Mononuclear cell (primary cell): Measurements from ENCODE around the gene GEMIN5. TPM values are rescaled to one million over a fixed set of nuclear protein-coding genes. Genes with fewer than 3 reads are reported as not detected.

ENCODE experiments used
- H3K27me3 ChIP-seq: 2 replicates; pipeline ENCODE4 v1.6.0; 2011; ENCODE audit warnings: low read length, control low read depth; ENCODE audit not compliant: insufficient read depth
- H3K4me1 ChIP-seq: 2 replicates; pipeline ENCODE4 v1.5.1; 2011; ENCODE audit warnings: mild to moderate bottlenecking, low read length, control low read depth; ENCODE audit not compliant: insufficient read depth
- H3K4me3 ChIP-seq: 2 replicates; pipeline ENCODE4 v1.5.1; 2011; ENCODE audit warnings: mild to moderate bottlenecking, low read length, moderate library complexity
- H3K9me3 ChIP-seq: 2 replicates; pipeline ENCODE4 v1.5.1; 2011; ENCODE audit warnings: low read depth, mild to moderate bottlenecking, control low read depth, low read length
- total RNA-seq: library from RNA; depleted of rRNA; stranded (reverse); fragments of >200 nt; gene quantifications from one replicate; pipeline ENCODE4 v1.2.3, GENCODE V29; 2012

The GEMIN5 gene
- total RNA-seq, 1 donor = 3.7 TPM

DNA sequence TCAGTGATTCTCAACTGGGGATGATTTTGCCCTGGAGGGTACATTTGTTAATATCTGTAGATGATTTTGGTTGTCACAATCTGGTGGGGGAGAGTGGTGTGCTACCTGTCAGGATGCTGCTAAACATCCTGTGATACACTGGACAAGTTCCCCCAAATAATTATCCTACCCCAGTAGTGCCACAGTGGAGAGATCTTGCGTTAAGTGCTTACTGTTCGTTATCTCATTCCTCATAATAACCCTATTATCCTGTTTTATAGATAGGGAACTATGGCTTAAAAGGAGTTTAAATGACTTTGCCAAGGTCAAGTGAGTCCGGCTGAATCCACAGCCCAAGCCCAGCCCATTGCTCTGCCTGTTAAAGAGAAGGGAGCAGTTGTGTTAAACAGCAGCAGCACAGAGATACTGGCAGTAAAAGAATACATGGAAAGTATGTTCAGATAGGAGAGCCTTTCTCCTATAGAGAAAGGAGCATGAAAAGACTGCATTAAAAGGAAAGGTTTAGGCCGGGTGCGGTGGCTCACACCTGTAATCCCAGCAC, 64.2 kb downstream of the GEMIN5 start:
- no peak overlapping the region for H3K4me3 ChIP-seq
- no peaks in the 10 kb centered on the region for H3K27me3 ChIP-seq
- H3K9me3 ChIP-seq = no peaks in the 10 kb centered on the region
- H3K4me1 ChIP-seq = no peaks in the 10 kb centered on the region

DNA sequence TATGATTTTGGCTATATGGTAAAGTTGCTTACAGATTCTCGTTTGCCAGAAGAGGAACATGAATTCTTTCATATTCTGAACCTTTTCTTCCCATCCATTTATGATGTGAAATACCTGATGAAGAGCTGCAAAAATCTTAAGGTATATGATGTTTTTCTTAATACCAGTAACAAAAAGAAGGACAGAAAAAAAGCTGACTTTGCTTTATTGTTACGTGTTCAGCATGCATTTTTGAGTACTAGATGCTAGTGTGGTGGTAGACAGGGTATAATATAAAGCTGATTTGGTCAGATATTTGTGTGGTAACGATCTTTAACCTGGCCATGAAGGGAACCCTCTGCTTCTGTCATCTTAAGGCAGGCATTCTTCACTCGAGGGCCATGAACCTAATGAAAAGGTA, 66.3 kb downstream of the GEMIN5 start:
- Histone ChIP-seq H3K4me3 (no peak overlapping the region), H3K9me3 (no peaks in the 10 kb centered on the region), H3K4me1 (no peaks in the 10 kb centered on the region), H3K27me3 (no peaks in the 10 kb centered on the region)

DNA sequence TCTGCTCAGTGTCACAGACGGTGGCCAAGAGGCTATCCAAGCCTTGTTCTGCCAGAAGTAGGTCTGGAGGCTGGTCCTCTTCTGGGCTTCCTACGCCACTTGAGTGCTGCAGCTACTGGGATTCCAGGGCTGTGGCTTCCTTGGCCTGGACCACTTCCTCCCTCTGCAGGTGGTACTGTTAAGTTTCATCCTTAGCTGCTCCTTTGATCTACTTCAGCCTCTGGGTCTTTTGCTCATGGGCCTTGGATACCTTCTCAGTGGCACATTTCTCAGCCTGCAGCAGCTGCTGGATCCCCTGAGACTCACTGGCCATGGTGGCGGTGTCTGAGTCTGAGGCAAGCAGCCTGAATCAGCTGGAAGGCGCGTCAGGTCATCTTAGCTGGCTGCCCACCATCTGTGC, 69.3 kb downstream of the GEMIN5 start:
- no peaks in the 10 kb centered on the region for H3K27me3 ChIP-seq

GRCh38 chr5:154866841-154867240, 71.2 kb downstream of the GEMIN5 start:
- peaks cover 17% of the 10 kb centered on the region for H3K4me1 ChIP-seq
- no peaks in the 10 kb centered on the region for H3K9me3 ChIP-seq

More for the DNA sequence above, 69.3 kb downstream of the GEMIN5 start:
- Histone ChIP-seq H3K4me3 (no peak overlapping the region), H3K9me3 (no peaks in the 10 kb centered on the region), H3K4me1 (no peaks in the 10 kb centered on the region)

DNA sequence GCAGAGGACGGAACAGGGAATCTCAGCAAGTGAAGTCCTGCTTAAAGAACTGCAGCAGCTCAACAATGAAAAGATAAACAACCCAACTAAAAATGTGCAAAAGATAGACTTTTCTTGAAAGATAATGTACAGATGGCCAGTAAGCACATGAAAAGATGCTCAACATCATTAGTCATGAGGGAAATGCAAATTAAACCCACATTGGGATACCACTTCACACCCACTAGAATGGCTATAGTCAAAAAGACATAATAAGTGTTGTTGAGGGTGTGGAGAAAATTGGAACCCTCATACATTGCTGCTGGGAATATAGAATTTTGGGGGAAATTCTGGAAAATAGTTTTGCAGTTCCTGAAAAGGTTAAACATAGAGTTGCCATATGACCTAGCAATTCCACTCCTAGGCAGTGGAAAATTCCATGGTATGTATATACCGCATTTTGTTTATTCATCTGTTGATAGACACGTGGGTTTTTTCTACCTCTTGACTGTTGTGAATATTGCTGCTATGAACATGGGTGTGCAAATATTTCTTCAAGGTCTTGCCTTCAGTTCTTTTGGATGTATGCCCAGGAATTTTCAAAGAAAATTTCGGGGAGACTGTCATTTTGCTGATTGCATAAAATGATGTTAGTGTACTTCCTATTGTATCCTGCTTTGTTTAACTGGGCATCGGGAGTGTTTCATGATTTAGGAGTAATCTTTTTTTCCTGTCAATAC, 72.4 kb downstream of the GEMIN5 start:
- no peaks in the 10 kb centered on the region for H3K27me3 ChIP-seq
- H3K9me3 ChIP-seq = no peaks in the 10 kb centered on the region
- no peak overlapping the region for H3K4me3 ChIP-seq
- H3K4me1 ChIP-seq = peaks cover 30% of the 10 kb centered on the region

More at GRCh38 chr5:154866841-154867240, 71.2 kb downstream of the GEMIN5 start:
- Histone ChIP-seq H3K4me3 (no peak overlapping the region), H3K27me3 (no peaks in the 10 kb centered on the region)

DNA sequence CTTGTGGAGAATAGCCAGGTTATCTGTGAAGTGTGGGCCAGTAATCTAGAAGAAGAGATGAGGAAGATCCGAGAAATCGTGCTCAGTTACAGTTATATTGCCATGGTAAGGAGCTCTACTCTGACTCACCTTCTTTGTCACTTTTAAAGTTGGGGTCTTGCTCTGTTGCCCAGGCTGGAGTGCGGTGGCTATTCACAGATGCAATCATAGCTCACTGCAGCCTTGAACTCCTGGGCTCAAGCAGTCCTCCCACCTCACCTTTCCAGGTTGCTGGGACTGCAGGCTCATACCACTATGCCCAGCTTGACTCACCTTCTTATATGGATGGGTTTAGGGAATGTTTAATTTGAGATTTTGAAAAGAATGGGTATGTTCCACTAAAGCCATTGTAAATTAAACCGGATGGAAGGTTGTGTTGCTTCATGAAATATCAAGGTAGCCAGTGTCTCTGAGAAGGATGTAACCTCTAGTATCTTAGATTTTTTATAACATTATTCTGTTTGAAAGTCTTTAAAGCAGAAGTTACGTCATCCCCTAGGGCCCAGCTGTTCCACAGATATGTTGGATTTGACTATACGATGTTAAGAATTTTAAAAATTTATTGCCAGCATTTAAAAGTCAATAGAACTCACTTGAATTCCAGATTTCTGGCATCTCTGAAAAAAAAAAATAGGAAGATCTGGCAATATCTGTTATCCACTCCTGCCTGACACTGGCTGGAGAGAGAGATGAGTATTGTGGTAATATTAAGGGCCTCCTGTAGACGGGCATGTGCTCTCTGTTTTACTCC, 74.5 kb downstream of the GEMIN5 start:
- Histone ChIP-seq H3K9me3 (no peaks in the 10 kb centered on the region), H3K27me3 (no peaks in the 10 kb centered on the region), H3K4me1 (peaks cover 41% of the 10 kb centered on the region), H3K4me3 (no peak overlapping the region)

DNA sequence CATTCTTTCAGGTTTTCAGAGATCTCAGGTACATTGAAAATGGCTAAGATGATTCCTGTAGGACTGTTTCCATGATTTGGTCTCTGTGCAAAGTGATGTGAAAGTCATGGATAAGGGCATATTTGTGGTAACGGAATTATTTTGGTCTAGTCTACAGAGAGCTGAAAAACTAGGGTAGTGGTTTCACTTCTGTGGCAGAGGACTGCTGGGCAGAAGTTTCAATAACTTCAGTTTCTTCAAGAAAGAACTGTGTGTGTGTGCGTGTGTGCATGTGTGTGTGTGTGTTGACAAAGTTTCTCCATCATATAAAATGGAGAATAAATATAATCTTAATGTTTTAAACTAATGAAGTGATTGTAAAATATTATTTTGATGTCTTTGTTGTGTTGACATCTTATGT, 75.2 kb downstream of the GEMIN5 start:
- Histone ChIP-seq H3K4me1 (peaks cover 41% of the 10 kb centered on the region), H3K4me3 (no peak overlapping the region), H3K9me3 (no peaks in the 10 kb centered on the region), H3K27me3 (no peaks in the 10 kb centered on the region)

- H3K27me3 ChIP-seq = no peaks in the 10 kb centered on the region
- H3K4me1 ChIP-seq = peaks cover 47% of the 10 kb centered on the region
- no peaks in the 10 kb centered on the region for H3K9me3 ChIP-seq
- H3K4me3 ChIP-seq = no peak overlapping the region
These were observed 76.1 kb downstream of the GEMIN5 start for GRCh38 chr5:154861946-154862345.

DNA sequence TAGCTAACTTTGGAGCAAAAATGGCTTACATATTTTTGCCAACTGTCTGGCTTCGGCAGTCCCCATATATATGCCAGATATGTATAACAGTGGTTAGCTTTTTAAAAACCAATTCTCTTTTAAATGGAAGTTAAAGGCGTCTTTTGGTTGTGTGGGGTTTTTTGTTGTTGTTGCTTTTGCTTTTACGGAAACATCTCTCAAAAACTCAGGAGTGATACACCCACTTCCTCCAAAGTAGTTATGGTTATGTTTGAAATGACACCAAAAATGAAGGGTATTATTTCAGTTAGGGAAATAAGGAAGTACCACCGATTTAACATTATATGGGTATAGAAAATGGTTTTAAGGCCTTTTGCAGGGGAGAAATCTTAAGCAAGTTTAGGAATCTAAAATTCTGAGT, 77.2 kb downstream of the GEMIN5 start:
- no peaks in the 10 kb centered on the region for H3K27me3 ChIP-seq
- peak overlapping the region; percentile 76 for H3K4me3 ChIP-seq
- no peaks in the 10 kb centered on the region for H3K9me3 ChIP-seq
- H3K4me1 ChIP-seq = peaks cover 49% of the 10 kb centered on the region

DNA sequence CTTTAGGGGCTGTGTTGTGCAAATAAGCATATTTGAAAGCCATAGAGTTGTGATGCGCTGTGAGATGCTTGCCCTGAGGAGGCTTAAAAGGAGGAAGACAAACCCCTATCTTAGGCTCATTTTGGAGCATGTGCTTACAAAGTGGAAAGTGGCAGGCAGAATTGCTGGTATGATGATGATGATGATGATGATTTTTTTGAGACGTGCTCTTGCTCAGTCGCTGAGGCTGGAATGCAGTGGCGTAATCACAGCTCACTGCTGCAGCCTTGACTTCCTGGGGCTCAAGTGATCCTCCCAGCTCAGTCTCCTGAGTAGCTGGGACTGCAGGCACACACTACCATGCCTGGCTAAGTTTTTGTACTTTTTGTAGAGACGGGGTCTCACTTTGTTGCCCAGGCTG, 77.9 kb downstream of the GEMIN5 start:
- H3K4me1 ChIP-seq = peaks cover 49% of the 10 kb centered on the region
- no peaks in the 10 kb centered on the region for H3K27me3 ChIP-seq
- no peaks in the 10 kb centered on the region for H3K9me3 ChIP-seq
- H3K4me3 ChIP-seq = peak overlapping the region; percentile 76

DNA sequence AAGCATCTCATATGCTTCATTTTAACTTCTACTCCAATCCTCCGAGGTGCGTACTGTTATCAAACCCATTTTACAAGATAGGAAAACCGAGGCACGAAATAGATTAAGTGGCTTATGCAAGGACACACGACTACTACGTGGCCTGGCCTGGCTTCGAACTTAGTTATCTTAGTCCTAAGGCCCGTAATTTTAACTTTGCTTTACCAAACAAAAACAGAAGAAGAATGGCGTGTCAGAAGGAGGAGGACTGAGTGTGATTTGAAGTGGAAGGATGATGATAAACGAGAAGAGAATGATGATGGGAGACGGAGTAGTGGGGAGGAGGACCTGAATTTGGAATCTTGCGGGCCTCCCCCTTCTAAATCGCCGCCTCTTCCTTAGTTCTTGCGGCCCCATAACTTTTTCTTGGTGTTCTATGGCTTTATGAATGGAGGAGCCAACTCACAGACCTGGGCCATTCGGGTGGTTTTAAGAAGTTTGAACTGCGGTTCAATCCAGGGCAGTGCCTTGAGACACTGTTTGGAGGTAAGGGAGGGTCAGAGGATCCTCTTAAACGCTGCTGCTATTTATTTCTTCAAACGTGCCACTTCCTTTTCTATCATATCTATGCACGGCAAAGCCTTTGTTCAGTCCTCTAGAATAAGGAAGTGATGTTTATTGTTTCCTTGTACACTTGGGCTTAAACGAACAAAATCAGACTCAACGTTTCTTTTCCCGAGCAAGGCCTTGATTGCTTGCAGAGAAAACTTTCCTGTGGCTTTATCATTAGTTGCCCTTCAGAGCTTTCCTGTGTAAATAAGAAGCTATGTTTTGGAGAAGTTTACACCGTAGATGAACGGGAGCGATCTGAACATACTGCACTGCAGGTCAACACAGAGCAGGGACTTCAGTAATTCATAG, 78.8 kb downstream of the GEMIN5 start:
- Histone ChIP-seq H3K4me1 (peaks cover 49% of the 10 kb centered on the region), H3K9me3 (no peaks in the 10 kb centered on the region), H3K4me3 (peak overlapping the region; percentile 76), H3K27me3 (no peaks in the 10 kb centered on the region)

DNA sequence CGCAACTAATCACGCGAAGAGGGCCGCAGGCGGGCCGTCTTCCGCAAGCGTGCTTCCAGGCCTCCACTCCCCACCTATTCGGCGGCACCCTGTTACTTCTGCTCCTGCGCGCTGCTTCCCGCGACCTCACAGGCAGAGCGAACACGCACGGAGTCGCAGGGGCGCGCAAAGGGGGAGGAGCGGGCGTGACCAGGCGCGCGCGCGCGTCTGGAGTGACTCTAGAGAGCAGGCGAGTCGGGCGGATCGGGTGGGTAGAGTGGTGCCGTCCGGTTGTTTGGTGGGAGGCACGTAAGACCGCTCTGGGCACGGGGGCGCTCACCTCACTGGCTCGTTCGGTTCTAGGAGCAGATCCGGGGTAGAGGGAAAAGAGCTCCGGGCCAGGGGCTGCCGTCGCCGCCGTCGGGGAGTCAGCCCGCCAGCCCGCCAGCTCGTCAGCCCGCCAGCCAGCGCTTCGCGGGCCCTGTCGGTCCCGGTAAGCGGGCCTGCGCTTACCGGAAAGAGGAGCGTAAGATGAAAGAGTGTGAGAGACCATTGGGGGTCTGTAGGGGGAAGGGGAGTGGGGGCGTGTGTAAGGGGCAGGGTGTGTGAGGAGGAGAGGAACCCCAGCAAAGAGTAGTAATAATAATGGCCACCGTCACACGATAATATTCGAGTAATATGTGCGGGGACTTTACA, 79.6 kb downstream of the GEMIN5 start, which contains the start of gene CNOT8:
Gene CNOT8, plus strand, starts transcription at position 331 of the 675 bp plus-strand sequence. CDS start 4,652 bp downstream, outside the sequence.
- Histone ChIP-seq H3K9me3 (no peaks in the 10 kb centered on the region), H3K4me1 (peaks cover 48% of the 10 kb centered on the region), H3K27me3 (no peaks in the 10 kb centered on the region), H3K4me3 (peak within 1 kb of the TSS; percentile 76)

DNA sequence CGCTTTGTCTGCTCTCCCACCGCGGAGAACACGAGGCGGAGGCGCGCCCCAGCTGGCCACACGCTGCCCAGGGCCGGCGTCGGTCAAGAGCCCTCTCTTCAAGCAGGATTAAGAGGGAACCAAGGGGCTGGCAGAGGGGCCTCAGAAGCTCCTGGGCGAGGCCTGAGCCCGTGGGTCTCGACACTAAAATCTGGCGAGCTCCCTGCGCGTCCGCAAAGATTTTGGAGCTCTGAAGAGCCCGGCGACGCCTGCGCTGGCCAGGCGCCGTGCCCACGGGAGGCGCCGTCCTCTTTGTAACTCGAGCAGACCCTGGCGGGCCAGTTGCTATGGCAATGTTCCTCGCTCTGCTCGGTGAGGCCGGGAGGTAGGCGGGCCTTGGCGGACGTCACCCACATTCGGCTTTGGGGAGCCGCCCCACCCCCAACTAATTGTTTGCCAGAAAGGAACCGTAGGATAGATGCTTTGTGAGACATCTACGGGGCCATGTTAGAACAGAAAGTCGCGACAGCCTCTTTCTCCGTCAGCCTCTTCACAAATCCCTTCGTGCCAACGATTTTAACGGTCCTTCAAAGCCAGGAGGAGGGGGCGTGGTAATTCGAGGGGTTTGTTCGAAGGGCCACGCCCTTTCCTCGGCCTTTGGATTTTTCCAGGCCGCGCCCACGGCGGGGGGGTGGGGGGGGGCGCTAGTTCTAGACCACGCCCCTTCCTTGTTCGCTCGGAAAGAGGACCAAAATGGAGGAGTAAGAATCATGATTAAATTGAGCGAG, 80.3 kb downstream of the GEMIN5 start:
- Histone ChIP-seq H3K4me3 (peak overlapping the region; percentile 76), H3K9me3 (no peaks in the 10 kb centered on the region), H3K27me3 (no peaks in the 10 kb centered on the region), H3K4me1 (peaks cover 41% of the 10 kb centered on the region)
